CD4-positive, alpha-beta T cell (primary cell): Measurements from ENCODE around the gene KRTAP5-5. TPM values are rescaled to one million over a fixed set of nuclear protein-coding genes. Genes with fewer than 3 reads are reported as not detected.
A peak's percentile ranks its signal among the peaks of the same experiment; 100 is the strongest.

Experiments used
- ATAC-seq: fragments of 200-7000 bp; cut with Tn5 transposase; one replicate; pipeline ENCODE4 v1.10.0; 2022; ENCODE audit warnings: mild to moderate bottlenecking; ENCODE audit not compliant: poor library complexity
- CTCF ChIA-PET: fragments of 350-600 bp; sonication (Branson Sonifier 250); formaldehyde crosslinking; loops from one replicate; lab custom pipeline; 2021; ENCODE audit warnings: antibody characterized with exemption, inconsistent platforms; lab: Charles Lee
- POLR2A ChIA-PET: fragments of 350-600 bp; sonication (Branson Sonifier 250); formaldehyde crosslinking; loops from one replicate; lab custom pipeline; 2021; ENCODE audit warnings: antibody characterized with exemption, inconsistent platforms; lab: Charles Lee
- DNase-seq, 14 experiments: peaks; one replicate each; pipeline ENCODE4 v3.0.0-alpha.2; 2013 to 2020; ENCODE audit warnings: mixed read lengths in 2 of 14
- H3K27ac ChIP-seq, 2 donors: one replicate each; pipeline versions ENCODE4 v1.5.1 to v1.7.0; 2013; ENCODE audit warnings: low read length in 2 of 2, low read depth in 1 of 2, mild to moderate bottlenecking in 1 of 2
- H3K27me3 ChIP-seq, 2 experiments: 1 replicate in 1 of 2; 2 replicates in 1 of 2; pipeline versions ENCODE4 v1.6.1 to v1.7.0; 2013; ENCODE audit warnings: low read length in 2 of 2, control low read depth in 1 of 2, mild to moderate bottlenecking in 1 of 2, moderate library complexity in 1 of 2; ENCODE audit not compliant: insufficient read depth in 2 of 2, control insufficient read depth in 1 of 2
- H3K36me3 ChIP-seq: one replicate; pipeline ENCODE4 v1.6.1; 2013; ENCODE audit warnings: low read length, control low read depth; ENCODE audit not compliant: insufficient read depth
- H3K4me1 ChIP-seq: one replicate; pipeline ENCODE4 v1.6.1; 2013; ENCODE audit warnings: low read length, control low read depth; ENCODE audit not compliant: insufficient read depth
- H3K4me3 ChIP-seq: one replicate; pipeline ENCODE4 v1.5.1; 2013; ENCODE audit warnings: mild to moderate bottlenecking, low read length, moderate library complexity
- H3K9me3 ChIP-seq, 2 experiments: 1 replicate in 1 of 2; 2 replicates in 1 of 2; pipeline versions ENCODE4 v1.6.1 to v1.7.0; 2013; ENCODE audit warnings: low read length in 2 of 2, mild to moderate bottlenecking in 2 of 2, control low read depth in 1 of 2, moderate library complexity in 1 of 2; ENCODE audit not compliant: control insufficient read depth in 1 of 2, insufficient read depth in 1 of 2
- H3K27ac Mint-ChIP-seq: one replicate; pipeline ENCODE4 v1.8.0; 2020; ENCODE audit warnings: mixed read lengths
- H3K27me3 Mint-ChIP-seq: one replicate; pipeline ENCODE4 v1.8.0; 2021; ENCODE audit warnings: mixed read lengths
- H3K36me3 Mint-ChIP-seq: one replicate; pipeline ENCODE4 v1.8.0; 2021; ENCODE audit warnings: low read depth, mixed read lengths
- H3K4me1 Mint-ChIP-seq: one replicate; pipeline ENCODE4 v1.8.0; 2021; ENCODE audit warnings: low read depth, mixed read lengths
- H3K4me3 Mint-ChIP-seq: one replicate; pipeline ENCODE4 v1.8.0; 2020; ENCODE audit warnings: mild to moderate bottlenecking, mixed read lengths
- H3K9me3 Mint-ChIP-seq: one replicate; pipeline ENCODE4 v1.8.0; 2020; ENCODE audit warnings: mixed read lengths
- CTCF ChIP-seq: fragments of 200-600 bp; IDR thresholded peaks from one replicate; pipeline ENCODE4 v1.8.0; 2022; ENCODE audit warnings: antibody characterized with exemption, mild to moderate bottlenecking
- intact Hi-C, 2 experiments: fragments of 100-400 bp; cut with DNase I in 1 of 2; cut with micrococcal nuclease in 1 of 2; formaldehyde crosslinking; loops; one replicate each; pipeline versions ENCODE4 v1.15.1 to v1.9.0; 2023 to 2025; cut with DNase I, micrococcal nuclease
- total RNA-seq, 174 experiments: library from RNA in 2 of 174; stranded (reverse) in 2 of 174; gene quantifications; one replicate each; pipeline ENCODE4 v1.2.3 and lab custom pipeline; 2021 to 2026

Gene KRTAP5-5
- total RNA-seq, 2 experiments from 2014 or later = not detected

GRCh38 chr11:1650918-1651262 lies 21.3 kb downstream of the KRTAP5-5 start:
- no peak overlapping the region for H3K27ac Mint-ChIP-seq
- ATAC-seq = no peak
- CTCF ChIA-PET = no interaction called here

GRCh38 chr11:1651411-1651980 lies 21.9 kb downstream of the KRTAP5-5 start:
- H3K4me3 ChIP-seq = no peak overlapping the region
- no peaks in the 10 kb centered on the region for H3K9me3 Mint-ChIP-seq
- peaks cover 6% of the 10 kb centered on the region for H3K4me1 ChIP-seq
- no peak overlapping the region for H3K4me3 Mint-ChIP-seq
- H3K36me3 ChIP-seq = no peaks in the 10 kb centered on the region
- H3K27me3 ChIP-seq = no peaks in the 10 kb centered on the region
- intact Hi-C loops = loop anchor here in 1 of 2 experiments (5.0 kb wide), 1 partner anchor 41 kb away; no protein-coding TSS in a partner anchor
- peaks cover 15% of the 10 kb centered on the region for H3K27me3 Mint-ChIP-seq
- no peak for TF ChIP-seq CTCF
- ChIA-PET POLR2A (interaction anchor here (1.4 kb wide), 1 partner anchor 231 kb away, joined by 3 read pairs; no protein-coding TSS in a partner anchor), CTCF (no interaction called here)
- peaks cover 0 to 4% of the 10 kb centered on the region in 2 experiments for H3K9me3 ChIP-seq
- no peaks in the 10 kb centered on the region for H3K36me3 Mint-ChIP-seq
- H3K4me1 Mint-ChIP-seq = no peaks in the 10 kb centered on the region
- H3K27ac Mint-ChIP-seq = no peak overlapping the region
- H3K27ac ChIP-seq = no peak overlapping the region
- DNase-seq = no peak
- ATAC-seq = no peak

More at GRCh38 chr11:1650918-1651262, 21.3 kb downstream of the KRTAP5-5 start:
- Histone ChIP-seq H3K36me3 (no peaks in the 10 kb centered on the region), H3K27me3 (no peaks in the 10 kb centered on the region), H3K9me3 (peaks cover 0 to 4% of the 10 kb centered on the region in 2 experiments), H3K4me1 (peaks cover 6% of the 10 kb centered on the region), H3K27ac (no peak overlapping the region), H3K4me3 (no peak overlapping the region)
- H3K9me3 Mint-ChIP-seq = no peaks in the 10 kb centered on the region
- no peak for TF ChIP-seq CTCF
- intact Hi-C loops = loop anchor here in 1 of 2 experiments (5.0 kb wide), 1 partner anchor 41 kb away; no protein-coding TSS in a partner anchor
- H3K27me3 Mint-ChIP-seq = peaks cover 12% of the 10 kb centered on the region
- DNase-seq = no peak
- no peaks in the 10 kb centered on the region for H3K4me1 Mint-ChIP-seq
- H3K4me3 Mint-ChIP-seq = no peak overlapping the region
- no peaks in the 10 kb centered on the region for H3K36me3 Mint-ChIP-seq
- POLR2A ChIA-PET = interaction anchor here (1.4 kb wide), 1 partner anchor 232 kb away, joined by 3 read pairs; no protein-coding TSS in a partner anchor

GRCh38 chr11:1652026-1652425 lies 22.5 kb downstream of the KRTAP5-5 start:
- CTCF ChIA-PET = interaction anchor here (0.6 to 1.6 kb wide), 19 partner anchors 8 to 769 kb away, joined by 3 to 19 read pairs (median 4); partner anchors contain the start of gene SYT8

More at GRCh38 chr11:1652026-1652425, 22.5 kb downstream of the KRTAP5-5 start:
- Mint-ChIP-seq H3K4me3 (no peak overlapping the region), H3K27ac (no peak overlapping the region), H3K36me3 (no peaks in the 10 kb centered on the region), H3K4me1 (no peaks in the 10 kb centered on the region), H3K9me3 (no peaks in the 10 kb centered on the region), H3K27me3 (peaks cover 16% of the 10 kb centered on the region)
- peaks cover 6% of the 10 kb centered on the region for H3K4me1 ChIP-seq
- no peaks in the 10 kb centered on the region for H3K27me3 ChIP-seq
- H3K9me3 ChIP-seq = peaks cover 0 to 4% of the 10 kb centered on the region in 2 experiments
- POLR2A ChIA-PET = interaction anchor here (0.6 to 1.2 kb wide), 4 partner anchors 22 to 499 kb away, joined by 3 to 4 read pairs (median 4); no protein-coding TSS in a partner anchor
- DNase-seq (peak in 1 of 14 experiments; percentile 27), ATAC-seq (no peak)
- intact Hi-C loops = loop anchor here (1.0 to 5.0 kb wide), 6 partner anchors 40 to 501 kb away; no protein-coding TSS in a partner anchor
- TF ChIP-seq CTCF = no peak
- no peak overlapping the region for H3K4me3 ChIP-seq
- no peak overlapping the region for H3K27ac ChIP-seq
- no peaks in the 10 kb centered on the region for H3K36me3 ChIP-seq
